ENCODE measurements around the gene BCAT1.

DNA sequence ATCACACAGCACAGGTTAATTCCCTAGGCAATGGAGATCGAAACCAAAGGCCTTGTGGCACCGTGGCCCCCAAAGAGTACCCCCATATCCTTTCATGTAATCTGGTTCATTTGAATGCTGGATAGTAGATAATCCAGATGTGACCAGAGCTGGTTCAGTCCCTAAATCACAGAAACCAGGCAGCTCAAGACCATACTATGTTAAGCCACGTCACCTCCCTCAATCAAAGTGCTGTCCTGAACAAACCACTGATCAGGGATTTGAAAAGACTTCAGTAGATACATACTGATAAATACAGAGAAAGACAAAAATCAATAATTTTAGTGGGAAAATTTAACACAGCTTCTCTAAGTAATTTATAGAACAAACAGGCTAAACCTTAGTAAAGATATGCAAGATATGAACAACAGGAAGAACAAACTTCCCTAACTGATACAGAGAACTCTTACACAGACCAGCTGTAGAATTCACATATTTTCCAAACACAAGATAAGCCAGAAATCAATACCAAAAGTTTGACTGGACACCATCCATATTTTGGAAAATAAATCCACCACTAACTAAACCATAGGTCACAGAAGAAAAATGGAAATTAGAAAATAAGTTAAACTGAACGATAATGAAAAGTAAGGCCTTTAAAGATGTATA lies 67.1 kb downstream of the BCAT1 start:
- TF ChIP-seq, protein P1, sequence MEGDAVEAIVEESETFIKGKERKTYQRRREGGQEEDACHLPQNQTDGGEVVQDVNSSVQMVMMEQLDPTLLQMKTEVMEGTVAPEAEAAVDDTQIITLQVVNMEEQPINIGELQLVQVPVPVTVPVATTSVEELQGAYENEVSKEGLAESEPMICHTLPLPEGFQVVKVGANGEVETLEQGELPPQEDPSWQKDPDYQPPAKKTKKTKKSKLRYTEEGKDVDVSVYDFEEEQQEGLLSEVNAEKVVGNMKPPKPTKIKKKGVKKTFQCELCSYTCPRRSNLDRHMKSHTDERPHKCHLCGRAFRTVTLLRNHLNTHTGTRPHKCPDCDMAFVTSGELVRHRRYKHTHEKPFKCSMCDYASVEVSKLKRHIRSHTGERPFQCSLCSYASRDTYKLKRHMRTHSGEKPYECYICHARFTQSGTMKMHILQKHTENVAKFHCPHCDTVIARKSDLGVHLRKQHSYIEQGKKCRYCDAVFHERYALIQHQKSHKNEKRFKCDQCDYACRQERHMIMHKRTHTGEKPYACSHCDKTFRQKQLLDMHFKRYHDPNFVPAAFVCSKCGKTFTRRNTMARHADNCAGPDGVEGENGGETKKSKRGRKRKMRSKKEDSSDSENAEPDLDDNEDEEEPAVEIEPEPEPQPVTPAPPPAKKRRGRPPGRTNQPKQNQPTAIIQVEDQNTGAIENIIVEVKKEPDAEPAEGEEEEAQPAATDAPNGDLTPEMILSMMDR (IDR thresholded peaks at IDR 0.05): no peak
- no peak for TF ChIP-seq POLR2AphosphoS5 (IDR thresholded peaks at IDR 0.05)
- TF ChIP-seq POLR2A (IDR thresholded peaks at IDR 0.05): no peak
